Gastrocnemius medialis (tissue), 4 donors: Measurements from ENCODE around the gene MPZL3.

Experiments
- POLR2A ChIP-seq, 2 donors: fragments of 450-650 bp; IDR thresholded peaks; one replicate each; pipeline ENCODE4 v1.6.1; 2017; ENCODE audit warnings: antibody characterized with exemption in 2 of 2, mild to moderate bottlenecking in 2 of 2, moderate library complexity in 2 of 2
- TF ChIP-seq, protein P1 (sequence below), 5 experiments: fragments of 450-650 bp in 3 of 5; fragments of 200-600 bp in 2 of 5; sonication (generic) in 2 of 5; IDR thresholded peaks in 4 of 5; conservative IDR thresholded peaks in 1 of 5; 1 replicate in 4 of 5; 2 replicates in 1 of 5; pipeline ENCODE4 v1.5.1; 2016 to 2019; ENCODE audit warnings: antibody characterized with exemption in 5 of 5, mild to moderate bottlenecking in 3 of 5, moderate library complexity in 3 of 5

GRCh38 chr11:118238421-118238820 lies 13.7 kb downstream of the MPZL3 start:
- TF ChIP-seq, protein P1, sequence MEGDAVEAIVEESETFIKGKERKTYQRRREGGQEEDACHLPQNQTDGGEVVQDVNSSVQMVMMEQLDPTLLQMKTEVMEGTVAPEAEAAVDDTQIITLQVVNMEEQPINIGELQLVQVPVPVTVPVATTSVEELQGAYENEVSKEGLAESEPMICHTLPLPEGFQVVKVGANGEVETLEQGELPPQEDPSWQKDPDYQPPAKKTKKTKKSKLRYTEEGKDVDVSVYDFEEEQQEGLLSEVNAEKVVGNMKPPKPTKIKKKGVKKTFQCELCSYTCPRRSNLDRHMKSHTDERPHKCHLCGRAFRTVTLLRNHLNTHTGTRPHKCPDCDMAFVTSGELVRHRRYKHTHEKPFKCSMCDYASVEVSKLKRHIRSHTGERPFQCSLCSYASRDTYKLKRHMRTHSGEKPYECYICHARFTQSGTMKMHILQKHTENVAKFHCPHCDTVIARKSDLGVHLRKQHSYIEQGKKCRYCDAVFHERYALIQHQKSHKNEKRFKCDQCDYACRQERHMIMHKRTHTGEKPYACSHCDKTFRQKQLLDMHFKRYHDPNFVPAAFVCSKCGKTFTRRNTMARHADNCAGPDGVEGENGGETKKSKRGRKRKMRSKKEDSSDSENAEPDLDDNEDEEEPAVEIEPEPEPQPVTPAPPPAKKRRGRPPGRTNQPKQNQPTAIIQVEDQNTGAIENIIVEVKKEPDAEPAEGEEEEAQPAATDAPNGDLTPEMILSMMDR (IDR thresholded peaks at IDR 0.05 in 4 of 5, conservative IDR thresholded peaks at IDR 0.05 in 1 of 5): no peak
- TF ChIP-seq POLR2A (IDR thresholded peaks at IDR 0.05): no peak
